HS-5 (cell line): ENCODE results near the gene POFUT2.

Experiments
- DNase-seq: peaks from one replicate; pipeline ENCODE4 v3.0.0-alpha.2; 2012; ENCODE audit warnings: low read depth

POFUT2 gene

GRCh38 chr21:45287438-45288391 lies at the start of gene POFUT2:
POFUT2 (minus strand) TSS chr21:45287895; CDS start chr21:45287871, 24 bp downstream.
- peak; percentile 70 for DNase-seq

GRCh38 chr21:45336870-45337269 lies 49.2 kb upstream of the POFUT2 start:
- DNase-seq, result no peak

- DNase-seq, result no peak
Measured at GRCh38 chr21:45336535-45336810, 48.8 kb upstream of the POFUT2 start.

GRCh38 chr21:45335761-45336534 lies 48.3 kb upstream of the POFUT2 start:
- DNase-seq, result no peak

GRCh38 chr21:45335151-45335760 lies 47.6 kb upstream of the POFUT2 start:
- no peak for DNase-seq

GRCh38 chr21:45334591-45335081 lies 46.9 kb upstream of the POFUT2 start:
- DNase-seq, result no peak

- DNase-seq, result no peak
Measured at GRCh38 chr21:45334134-45334533, 46.4 kb upstream of the POFUT2 start.

GRCh38 chr21:45333583-45334121 lies 46.0 kb upstream of the POFUT2 start:
- DNase-seq, result no peak

GRCh38 chr21:45332981-45333582 lies 45.4 kb upstream of the POFUT2 start:
- no peak for DNase-seq

GRCh38 chr21:45332415-45332814 lies 44.7 kb upstream of the POFUT2 start:
- no peak for DNase-seq

- no peak for DNase-seq
Measured at GRCh38 chr21:45331531-45332147, 43.9 kb upstream of the POFUT2 start.

GRCh38 chr21:45330851-45331261 lies 43.2 kb upstream of the POFUT2 start:
- DNase-seq, result no peak

GRCh38 chr21:45330075-45330781 lies 42.5 kb upstream of the POFUT2 start:
- peak; percentile 48 for DNase-seq

- no peak for DNase-seq
Measured at GRCh38 chr21:45329261-45330074, 41.8 kb upstream of the POFUT2 start.

- no peak for DNase-seq
Measured at GRCh38 chr21:45328198-45329091, 40.8 kb upstream of the POFUT2 start.

- no peak for DNase-seq
Measured at GRCh38 chr21:45327441-45328197, 39.9 kb upstream of the POFUT2 start.

- no peak for DNase-seq
Measured at GRCh38 chr21:45326891-45327440, 39.3 kb upstream of the POFUT2 start.
